ENCODE measurements around the gene EEFSEC. TPM values are rescaled to one million over a fixed set of nuclear protein-coding genes. Genes with fewer than 3 reads are reported as not detected.

EEFSEC gene
- total RNA-seq, 1 donor: 3.0 TPM

DNA sequence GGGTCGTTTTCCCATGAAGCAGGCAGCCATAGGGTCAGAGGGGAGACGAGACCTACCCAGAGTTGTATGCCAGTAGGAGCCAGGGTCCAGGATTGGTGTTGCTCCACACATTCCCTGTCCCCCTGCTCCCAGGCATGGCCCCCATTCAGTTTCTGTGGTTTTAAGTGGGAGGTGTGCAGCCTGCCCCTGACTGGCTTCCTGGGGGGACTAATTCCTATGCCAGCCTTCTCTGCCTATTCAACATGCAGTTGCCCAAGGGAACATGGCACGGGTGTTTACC, 126.3 kb downstream of the EEFSEC start:
- H3K4me3 ChIP-seq (ENCODE audit: low read depth, low read length): no peak overlapping the region
- DNase-seq (ENCODE audit: low read depth): no peak

GRCh38 chr3:128280481-128281052, 127.3 kb downstream of the EEFSEC start:
- DNase-seq (ENCODE audit: low read depth): no peak
- TF ChIP-seq CTCF (IDR thresholded peaks at IDR 0.05; ENCODE audit: insufficient read depth, low read depth, low read length): no peak
- H3K4me3 ChIP-seq (ENCODE audit: low read depth, low read length): no peak overlapping the region

More for the DNA sequence above, 126.3 kb downstream of the EEFSEC start:
- TF ChIP-seq CTCF (IDR thresholded peaks at IDR 0.05; ENCODE audit: insufficient read depth, low read depth, low read length): no peak

GRCh38 chr3:128281056-128281455, 127.8 kb downstream of the EEFSEC start:
- no peak for DNase-seq (ENCODE audit: low read depth)
- no peak overlapping the region for H3K4me3 ChIP-seq (ENCODE audit: low read depth, low read length)
- no peak for TF ChIP-seq CTCF (IDR thresholded peaks at IDR 0.05; ENCODE audit: insufficient read depth, low read depth, low read length)

GRCh38 chr3:128281461-128282367, 128.4 kb downstream of the EEFSEC start:
- no peak overlapping the region for H3K4me3 ChIP-seq (ENCODE audit: low read depth, low read length)
- DNase-seq (ENCODE audit: low read depth): peak; percentile 17
- TF ChIP-seq CTCF (IDR thresholded peaks at IDR 0.05; ENCODE audit: insufficient read depth, low read depth, low read length): no peak

DNA sequence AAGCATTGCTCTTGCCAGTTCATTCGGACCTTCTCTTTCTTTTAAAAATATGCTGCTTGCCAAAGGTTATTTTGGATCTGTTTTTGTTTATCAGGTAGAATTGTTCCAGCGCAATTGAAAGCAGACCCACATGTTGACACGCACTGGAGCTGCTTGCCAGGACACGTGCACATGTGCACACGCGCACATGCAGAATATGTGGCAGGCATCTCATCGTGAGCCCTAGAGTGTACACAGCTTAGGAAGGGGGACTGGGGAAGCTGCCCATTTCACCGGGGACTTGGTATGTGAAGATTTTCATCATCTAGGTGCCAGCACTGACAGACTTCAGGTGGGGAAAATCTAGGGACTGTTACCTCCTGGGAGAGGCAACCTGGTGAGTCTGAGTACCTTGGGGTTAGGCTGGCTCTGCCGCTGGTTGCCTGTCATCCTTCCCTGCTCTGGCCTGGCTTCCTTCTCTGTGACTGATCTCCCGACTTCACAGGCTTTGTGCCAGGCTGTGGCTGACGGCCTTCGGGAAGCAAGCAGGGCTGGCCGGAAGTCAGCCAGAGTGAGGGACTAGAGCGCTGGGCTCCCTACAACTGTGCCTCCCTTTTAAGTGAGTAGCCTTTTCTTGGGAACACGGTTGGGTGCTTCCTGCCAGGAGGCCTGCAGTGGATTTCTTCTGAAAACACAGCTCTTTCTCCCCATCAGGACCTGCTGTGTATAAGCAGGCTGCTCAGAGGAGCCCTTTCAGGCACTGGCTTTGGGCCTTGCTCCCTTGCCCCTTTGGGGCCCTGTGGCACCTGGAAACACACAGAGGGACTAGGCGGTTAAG, 129.3 kb downstream of the EEFSEC start:
- no peak for TF ChIP-seq CTCF (IDR thresholded peaks at IDR 0.05; ENCODE audit: insufficient read depth, low read depth, low read length)
- DNase-seq (ENCODE audit: low read depth): peak; percentile 20
- H3K4me3 ChIP-seq (ENCODE audit: low read depth, low read length): no peak overlapping the region

GRCh38 chr3:128283421-128283820, 130.1 kb downstream of the EEFSEC start:
- DNase-seq (ENCODE audit: low read depth): no peak
- H3K4me3 ChIP-seq (ENCODE audit: low read depth, low read length): no peak overlapping the region
- TF ChIP-seq CTCF (IDR thresholded peaks at IDR 0.05; ENCODE audit: insufficient read depth, low read depth, low read length): no peak

Data from fibroblast of villous mesenchyme (primary cell).